Liver (tissue), 3 donors: ENCODE results near the gene CCNO.

Experiments
- FOXA1 ChIP-seq: IDR thresholded peaks from 2 replicates; pipeline ENCODE4 v1.6.1; 2016; ENCODE audit warnings: antibody characterized with exemption
- NR2F2 ChIP-seq: IDR thresholded peaks from 2 replicates; pipeline ENCODE4 v1.6.1; 2016; ENCODE audit warnings: antibody characterized with exemption
- SP1 ChIP-seq: IDR thresholded peaks from 2 replicates; pipeline ENCODE4 v1.6.1; 2018; ENCODE audit warnings: antibody characterized with exemption, mild to moderate bottlenecking
- YY1 ChIP-seq: IDR thresholded peaks from 2 replicates; pipeline ENCODE4 v1.6.1; 2016; ENCODE audit warnings: antibody characterized with exemption, mild to moderate bottlenecking
- TF ChIP-seq, protein P1 (sequence below): fragments of 150-350 bp; IDR thresholded peaks from 2 replicates; pipeline ENCODE4 v1.5.1; 2017; ENCODE audit warnings: improper control_type of control experiment, low read depth, low read length; ENCODE audit not compliant: missing input control
- donor health status: healthy.
- donor health status: healthy.

DNA sequence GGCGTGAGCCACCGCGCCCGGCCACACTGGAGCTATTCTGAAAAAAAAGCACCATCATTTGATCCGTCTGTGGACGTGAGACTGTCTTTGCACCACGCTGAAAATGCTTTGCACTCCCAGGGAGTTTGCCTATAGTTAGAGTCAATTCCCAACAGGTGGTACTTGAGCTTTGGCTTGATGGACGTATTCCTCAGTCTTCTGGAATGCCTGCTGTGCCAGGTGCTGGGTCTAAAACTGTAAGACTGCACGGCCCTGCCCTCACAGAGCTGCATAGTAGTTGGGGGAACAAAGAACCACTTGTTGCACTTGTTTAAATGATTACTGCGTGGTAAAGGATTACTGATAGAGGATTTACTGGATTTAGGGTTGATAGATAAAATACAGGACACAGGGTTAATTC, 3.4 kb upstream of the CCNO start:
- TF ChIP-seq, protein P1, sequence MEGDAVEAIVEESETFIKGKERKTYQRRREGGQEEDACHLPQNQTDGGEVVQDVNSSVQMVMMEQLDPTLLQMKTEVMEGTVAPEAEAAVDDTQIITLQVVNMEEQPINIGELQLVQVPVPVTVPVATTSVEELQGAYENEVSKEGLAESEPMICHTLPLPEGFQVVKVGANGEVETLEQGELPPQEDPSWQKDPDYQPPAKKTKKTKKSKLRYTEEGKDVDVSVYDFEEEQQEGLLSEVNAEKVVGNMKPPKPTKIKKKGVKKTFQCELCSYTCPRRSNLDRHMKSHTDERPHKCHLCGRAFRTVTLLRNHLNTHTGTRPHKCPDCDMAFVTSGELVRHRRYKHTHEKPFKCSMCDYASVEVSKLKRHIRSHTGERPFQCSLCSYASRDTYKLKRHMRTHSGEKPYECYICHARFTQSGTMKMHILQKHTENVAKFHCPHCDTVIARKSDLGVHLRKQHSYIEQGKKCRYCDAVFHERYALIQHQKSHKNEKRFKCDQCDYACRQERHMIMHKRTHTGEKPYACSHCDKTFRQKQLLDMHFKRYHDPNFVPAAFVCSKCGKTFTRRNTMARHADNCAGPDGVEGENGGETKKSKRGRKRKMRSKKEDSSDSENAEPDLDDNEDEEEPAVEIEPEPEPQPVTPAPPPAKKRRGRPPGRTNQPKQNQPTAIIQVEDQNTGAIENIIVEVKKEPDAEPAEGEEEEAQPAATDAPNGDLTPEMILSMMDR = no peak
- no peak for TF ChIP-seq FOXA1
- TF ChIP-seq YY1 = no peak
- no peak for TF ChIP-seq SP1
- no peak for TF ChIP-seq NR2F2
